ENCODE results near the gene LRFN2.

The LRFN2 gene

GRCh38 chr6:40540790-40541189 is 46.4 kb downstream of the LRFN2 start:
- no peaks in the 10 kb centered on the region for H3K4me1 ChIP-seq (ENCODE audit: control insufficient read depth, insufficient read depth, low read length)
- H3K36me3 ChIP-seq (ENCODE audit: control insufficient read depth, insufficient read depth, low read length), result no peaks in the 10 kb centered on the region
- no peaks in the 10 kb centered on the region for H3K9me3 ChIP-seq (ENCODE audit: control insufficient read depth, low read length)
- H3K4me3 ChIP-seq (ENCODE audit: low read length), result no peak overlapping the region
- no peak overlapping the region for H3K9ac ChIP-seq (ENCODE audit: low read length)
- peaks cover 8% of the 10 kb centered on the region for H3K27me3 ChIP-seq (ENCODE audit: control insufficient read depth, insufficient read depth, low read length)

DNA sequence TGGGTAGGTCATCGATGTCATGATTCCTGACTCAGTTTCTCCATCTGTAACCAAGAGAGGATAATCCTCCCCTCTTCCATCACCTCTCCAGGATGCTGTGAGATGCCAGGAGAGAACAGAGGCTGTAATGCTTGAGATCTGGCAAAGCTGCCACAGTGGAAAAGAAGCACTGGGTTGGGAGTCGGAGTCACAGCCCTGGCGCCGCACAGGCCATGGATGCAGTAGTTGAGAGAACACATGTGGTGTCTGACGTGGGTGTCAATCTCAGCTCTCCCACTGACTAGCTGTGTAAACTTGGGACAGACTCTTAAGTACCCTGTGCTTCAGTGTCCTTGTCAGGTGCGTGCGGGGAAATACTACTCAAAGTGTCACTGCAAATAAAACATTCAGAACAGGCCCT is 47.3 kb downstream of the LRFN2 start:
- H3K9ac ChIP-seq (ENCODE audit: low read length), result no peak overlapping the region
- no peaks in the 10 kb centered on the region for H3K36me3 ChIP-seq (ENCODE audit: control insufficient read depth, insufficient read depth, low read length)
- H3K4me3 ChIP-seq (ENCODE audit: low read length), result no peak overlapping the region
- H3K27me3 ChIP-seq (ENCODE audit: control insufficient read depth, insufficient read depth, low read length), result peaks cover 8% of the 10 kb centered on the region
- H3K9me3 ChIP-seq (ENCODE audit: control insufficient read depth, low read length), result no peaks in the 10 kb centered on the region
- H3K4me1 ChIP-seq (ENCODE audit: control insufficient read depth, insufficient read depth, low read length), result no peaks in the 10 kb centered on the region

GRCh38 chr6:40538556-40538955 is 48.6 kb downstream of the LRFN2 start:
- Histone ChIP-seq H3K9me3 (ENCODE audit: control insufficient read depth, low read length) (no peaks in the 10 kb centered on the region), H3K9ac (ENCODE audit: low read length) (no peak overlapping the region), H3K4me3 (ENCODE audit: low read length) (no peak overlapping the region), H3K27me3 (ENCODE audit: control insufficient read depth, insufficient read depth, low read length) (peaks cover 8% of the 10 kb centered on the region), H3K36me3 (ENCODE audit: control insufficient read depth, insufficient read depth, low read length) (no peaks in the 10 kb centered on the region), H3K4me1 (ENCODE audit: control insufficient read depth, insufficient read depth, low read length) (no peaks in the 10 kb centered on the region)

GRCh38 chr6:40537446-40537845 is 49.7 kb downstream of the LRFN2 start:
- Histone ChIP-seq H3K36me3 (ENCODE audit: control insufficient read depth, insufficient read depth, low read length) (no peaks in the 10 kb centered on the region), H3K4me1 (ENCODE audit: control insufficient read depth, insufficient read depth, low read length) (no peaks in the 10 kb centered on the region), H3K4me3 (ENCODE audit: low read length) (no peak overlapping the region), H3K9ac (ENCODE audit: low read length) (no peak overlapping the region), H3K9me3 (ENCODE audit: control insufficient read depth, low read length) (no peaks in the 10 kb centered on the region), H3K27me3 (ENCODE audit: control insufficient read depth, insufficient read depth, low read length) (peaks cover 8% of the 10 kb centered on the region)

DNA sequence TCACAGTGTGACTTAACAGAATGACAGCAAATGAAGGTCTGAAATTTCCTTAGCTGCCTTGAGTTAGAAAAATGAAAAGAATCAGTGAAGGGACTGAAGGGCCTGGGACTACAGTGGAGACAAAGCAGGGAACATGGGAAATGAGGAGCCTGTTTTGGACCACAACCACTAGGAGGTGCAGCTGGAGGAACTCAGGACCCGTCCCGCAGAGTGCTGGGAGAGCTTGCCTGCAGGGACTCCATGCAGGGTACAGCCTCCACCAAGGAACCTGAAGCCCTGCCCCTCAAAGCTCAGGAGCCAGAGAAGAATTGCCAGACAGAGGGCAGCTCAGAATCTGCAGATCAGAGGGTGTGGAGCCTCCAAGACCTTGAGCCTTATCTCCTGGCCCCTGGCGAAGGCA is 50.7 kb downstream of the LRFN2 start:
- no peak overlapping the region for H3K4me3 ChIP-seq (ENCODE audit: low read length)
- peaks cover 13% of the 10 kb centered on the region for H3K27me3 ChIP-seq (ENCODE audit: control insufficient read depth, insufficient read depth, low read length)
- no peak overlapping the region for H3K9ac ChIP-seq (ENCODE audit: low read length)
- no peaks in the 10 kb centered on the region for H3K36me3 ChIP-seq (ENCODE audit: control insufficient read depth, insufficient read depth, low read length)
- H3K9me3 ChIP-seq (ENCODE audit: control insufficient read depth, low read length), result no peaks in the 10 kb centered on the region
- H3K4me1 ChIP-seq (ENCODE audit: control insufficient read depth, insufficient read depth, low read length), result no peaks in the 10 kb centered on the region

DNA sequence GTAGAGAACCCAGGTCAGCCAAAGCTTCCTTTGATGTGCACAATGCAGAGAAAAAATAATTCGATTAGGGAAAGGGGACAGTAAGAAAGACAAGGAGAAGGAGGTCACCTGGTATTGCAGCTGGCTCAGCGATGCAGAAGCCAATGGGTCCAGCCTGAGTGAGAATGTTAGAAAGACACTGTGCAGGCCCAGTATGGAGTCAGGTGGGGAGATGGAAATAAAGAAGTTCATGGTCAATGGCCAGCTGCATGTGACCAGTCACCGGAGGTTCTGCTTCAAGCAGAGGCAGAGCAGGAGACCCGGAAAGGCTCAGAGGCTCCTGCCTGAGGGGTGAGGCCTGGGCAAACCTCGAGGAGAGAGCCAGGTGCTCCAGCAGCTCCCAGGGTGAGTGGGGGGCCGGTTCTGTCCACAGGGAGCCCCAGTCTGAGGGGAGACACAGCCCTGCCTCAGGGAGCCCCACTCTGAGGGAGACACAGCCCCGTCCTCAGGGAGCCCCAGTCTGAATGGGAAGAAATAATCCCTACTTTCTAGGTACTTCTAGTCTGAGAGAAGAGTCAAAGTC is 51.3 kb downstream of the LRFN2 start:
- H3K36me3 ChIP-seq (ENCODE audit: control insufficient read depth, insufficient read depth, low read length), result no peaks in the 10 kb centered on the region
- no peaks in the 10 kb centered on the region for H3K4me1 ChIP-seq (ENCODE audit: control insufficient read depth, insufficient read depth, low read length)
- H3K4me3 ChIP-seq (ENCODE audit: low read length), result no peak overlapping the region
- H3K9me3 ChIP-seq (ENCODE audit: control insufficient read depth, low read length), result no peaks in the 10 kb centered on the region
- H3K27me3 ChIP-seq (ENCODE audit: control insufficient read depth, insufficient read depth, low read length), result peaks cover 11% of the 10 kb centered on the region
- H3K9ac ChIP-seq (ENCODE audit: low read length), result no peak overlapping the region

DNA sequence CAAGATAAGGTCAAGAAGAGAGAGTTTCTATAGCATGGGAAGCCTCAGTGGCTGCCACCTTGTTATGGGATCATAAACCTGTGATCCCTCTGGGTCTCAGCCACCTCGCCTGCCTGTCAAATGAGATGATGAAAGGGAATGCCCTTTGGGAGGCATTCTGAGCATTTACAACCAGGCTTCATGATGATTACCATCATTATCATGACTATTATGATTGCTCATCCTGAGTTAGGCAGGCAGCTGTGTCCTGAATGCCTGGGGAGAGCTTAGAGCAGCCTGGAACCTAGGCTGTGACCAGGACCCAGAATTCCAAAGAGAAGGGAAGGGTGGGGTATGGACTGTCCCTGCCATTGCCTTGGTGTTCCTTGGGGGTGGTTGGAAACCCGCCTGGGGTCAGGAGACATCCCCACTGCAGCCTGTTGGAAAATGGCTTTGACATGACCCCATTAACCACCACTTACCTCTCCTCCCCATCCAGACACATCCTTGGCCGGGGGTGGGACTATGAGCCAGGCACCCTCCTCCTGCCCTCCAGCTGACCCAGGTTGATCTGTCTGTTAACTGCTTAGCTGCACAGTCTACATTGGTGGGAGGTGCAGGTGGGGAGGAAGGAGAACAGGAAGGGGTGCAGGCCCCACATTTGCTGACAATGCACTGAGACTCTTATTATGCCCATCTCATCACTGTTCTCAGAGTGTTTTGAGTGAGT is 51.9 kb downstream of the LRFN2 start:
- H3K36me3 ChIP-seq (ENCODE audit: control insufficient read depth, insufficient read depth, low read length), result no peaks in the 10 kb centered on the region
- H3K27me3 ChIP-seq (ENCODE audit: control insufficient read depth, insufficient read depth, low read length), result peaks cover 7% of the 10 kb centered on the region
- H3K4me1 ChIP-seq (ENCODE audit: control insufficient read depth, insufficient read depth, low read length), result no peaks in the 10 kb centered on the region
- H3K9me3 ChIP-seq (ENCODE audit: control insufficient read depth, low read length), result no peaks in the 10 kb centered on the region
- H3K9ac ChIP-seq (ENCODE audit: low read length), result no peak overlapping the region
- no peak overlapping the region for H3K4me3 ChIP-seq (ENCODE audit: low read length)

GRCh38 chr6:40532349-40533000 is 54.7 kb downstream of the LRFN2 start:
- no peak overlapping the region for H3K4me3 ChIP-seq (ENCODE audit: low read length)

DNA sequence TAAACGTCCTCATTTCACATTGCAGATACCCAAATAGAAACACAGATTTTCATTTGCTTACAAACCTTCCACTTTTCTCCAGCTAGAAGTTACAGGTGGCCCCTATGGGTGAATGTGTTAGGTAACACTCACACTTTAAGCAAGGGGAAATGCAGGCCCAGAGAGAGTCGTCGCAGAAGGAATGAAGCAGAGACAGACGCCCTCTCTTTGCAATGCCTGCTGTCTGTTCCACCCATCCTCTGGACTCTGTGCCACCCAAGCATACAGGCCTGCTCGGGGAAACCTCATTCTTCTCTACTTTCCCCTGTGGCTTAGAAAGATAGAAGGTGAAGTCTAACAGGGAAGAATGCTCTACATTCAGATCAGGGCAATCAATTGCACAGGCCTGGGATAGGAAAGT is 57.2 kb downstream of the LRFN2 start:
- H3K9me3 ChIP-seq (ENCODE audit: control insufficient read depth, low read length), result no peaks in the 10 kb centered on the region
- no peak overlapping the region for H3K9ac ChIP-seq (ENCODE audit: low read length)
- peaks cover 4% of the 10 kb centered on the region for H3K27me3 ChIP-seq (ENCODE audit: control insufficient read depth, insufficient read depth, low read length)
- H3K36me3 ChIP-seq (ENCODE audit: control insufficient read depth, insufficient read depth, low read length), result no peaks in the 10 kb centered on the region
- no peak overlapping the region for H3K4me3 ChIP-seq (ENCODE audit: low read length)
- H3K4me1 ChIP-seq (ENCODE audit: control insufficient read depth, insufficient read depth, low read length), result no peaks in the 10 kb centered on the region

More at GRCh38 chr6:40532349-40533000, 54.7 kb downstream of the LRFN2 start:
- H3K9me3 ChIP-seq (ENCODE audit: control insufficient read depth, low read length), result no peaks in the 10 kb centered on the region
- no peaks in the 10 kb centered on the region for H3K36me3 ChIP-seq (ENCODE audit: control insufficient read depth, insufficient read depth, low read length)
- H3K9ac ChIP-seq (ENCODE audit: low read length), result no peak overlapping the region
- peaks cover 4% of the 10 kb centered on the region for H3K27me3 ChIP-seq (ENCODE audit: control insufficient read depth, insufficient read depth, low read length)
- H3K4me1 ChIP-seq (ENCODE audit: control insufficient read depth, insufficient read depth, low read length), result no peaks in the 10 kb centered on the region

GRCh38 chr6:40529040-40529439 is 58.1 kb downstream of the LRFN2 start:
- Histone ChIP-seq H3K9ac (ENCODE audit: low read length) (no peak overlapping the region), H3K4me1 (ENCODE audit: control insufficient read depth, insufficient read depth, low read length) (no peaks in the 10 kb centered on the region), H3K4me3 (ENCODE audit: low read length) (no peak overlapping the region), H3K36me3 (ENCODE audit: control insufficient read depth, insufficient read depth, low read length) (no peaks in the 10 kb centered on the region), H3K9me3 (ENCODE audit: control insufficient read depth, low read length) (no peaks in the 10 kb centered on the region), H3K27me3 (ENCODE audit: control insufficient read depth, insufficient read depth, low read length) (peaks cover 4% of the 10 kb centered on the region)

- peaks cover 4% of the 10 kb centered on the region for H3K27me3 ChIP-seq (ENCODE audit: control insufficient read depth, insufficient read depth, low read length)
Measured at GRCh38 chr6:40528051-40528450, 59.1 kb downstream of the LRFN2 start.

GRCh38 chr6:40526036-40526435 is 61.1 kb downstream of the LRFN2 start:
- no peaks in the 10 kb centered on the region for H3K4me1 ChIP-seq (ENCODE audit: control insufficient read depth, insufficient read depth, low read length)
- no peaks in the 10 kb centered on the region for H3K36me3 ChIP-seq (ENCODE audit: control insufficient read depth, insufficient read depth, low read length)
- H3K9me3 ChIP-seq (ENCODE audit: control insufficient read depth, low read length), result no peaks in the 10 kb centered on the region
- H3K9ac ChIP-seq (ENCODE audit: low read length), result no peak overlapping the region
- H3K27me3 ChIP-seq (ENCODE audit: control insufficient read depth, insufficient read depth, low read length), result no peaks in the 10 kb centered on the region
- H3K4me3 ChIP-seq (ENCODE audit: low read length), result no peak overlapping the region

More at GRCh38 chr6:40528051-40528450, 59.1 kb downstream of the LRFN2 start:
- Histone ChIP-seq H3K4me3 (ENCODE audit: low read length) (no peak overlapping the region), H3K9ac (ENCODE audit: low read length) (no peak overlapping the region), H3K36me3 (ENCODE audit: control insufficient read depth, insufficient read depth, low read length) (no peaks in the 10 kb centered on the region), H3K9me3 (ENCODE audit: control insufficient read depth, low read length) (no peaks in the 10 kb centered on the region), H3K4me1 (ENCODE audit: control insufficient read depth, insufficient read depth, low read length) (no peaks in the 10 kb centered on the region)
